Raji (cell line): ENCODE measurements around the gene PRAMEF17.
"Not testable (repeated sequence)": the region's sequence is repeated elsewhere in the genome, so short reads cannot be mapped to it uniquely, and the experiment has no call there.

Experiments used
- POLR2A ChIP-seq: IDR thresholded peaks from 2 replicates; pipeline ENCODE4 v1.6.1; 2011; ENCODE audit warnings: low read depth, low read length, control low read depth; ENCODE audit not compliant: insufficient read depth

PRAMEF17 gene

GRCh38 chr1:13389332-13389731 lies at the start of gene PRAMEF17:
Gene PRAMEF17, plus strand, starts transcription at chr1:13389632. Its CDS starts 26 bp downstream, at chr1:13389658.
- not testable (repeated sequence) for TF ChIP-seq POLR2A

GRCh38 chr1:13347034-13347433 lies 42.4 kb upstream of the PRAMEF17 start, which contains the start of gene PRAMEF14:
Gene PRAMEF14, minus strand, starts transcription at chr1:13347134. Its CDS starts 1,820 bp downstream, at chr1:13345314.
- not testable (repeated sequence) for TF ChIP-seq POLR2A

- TF ChIP-seq POLR2A: no peak
Observed at GRCh38 chr1:13407811-13408210, 18.4 kb downstream of the PRAMEF17 start.

GRCh38 chr1:13410150-13410549 lies 20.7 kb downstream of the PRAMEF17 start, which contains the start of gene PRAMEF20:
Gene PRAMEF20, plus strand, starts transcription at chr1:13410450. Its CDS starts 5,905 bp downstream, at chr1:13416355.
- not testable (repeated sequence) for TF ChIP-seq POLR2A

GRCh38 chr1:13430495-13430894 lies 41.1 kb downstream of the PRAMEF17 start:
- TF ChIP-seq POLR2A: no peak

GRCh38 chr1:13432251-13432650 lies 42.8 kb downstream of the PRAMEF17 start:
- TF ChIP-seq POLR2A: no peak

- no peak for TF ChIP-seq POLR2A
Observed at GRCh38 chr1:13435458-13435857, 46.0 kb downstream of the PRAMEF17 start.
